Naive thymus-derived CD4-positive, alpha-beta T cell (primary cell): ENCODE measurements around the gene CAMK1D. TPM values are rescaled to one million over a fixed set of nuclear protein-coding genes. Genes with fewer than 3 reads are reported as not detected.
"Not testable (repeated sequence)": the region's sequence is repeated elsewhere in the genome, so short reads cannot be mapped to it uniquely, and the experiment has no call there.

Experiments used
- ATAC-seq: fragments of 150-1000 bp; cut with Tn5 transposase; 2 replicates; pipeline ENCODE4 v1.10.0; 2021; ENCODE audit warnings: mild to moderate bottlenecking, moderate library complexity
- CTCF ChIA-PET: fragments of 350-600 bp; sonication (Branson Sonifier 250); formaldehyde crosslinking; loops from one replicate; lab custom pipeline; 2021; ENCODE audit warnings: antibody characterized with exemption; lab: Charles Lee
- POLR2A ChIA-PET: fragments of 350-600 bp; sonication (Branson Sonifier 250); formaldehyde crosslinking; loops from one replicate; lab custom pipeline; 2021; ENCODE audit warnings: antibody characterized with exemption, inconsistent platforms; lab: Charles Lee
- DNase-seq, 9 donors: peaks; one replicate each; pipeline versions ENCODE4 v3.0.0 to v3.0.0-alpha.2; 2020 to 2022; ENCODE audit warnings: mixed read lengths in 1 of 9
- H3K27ac ChIP-seq: one replicate; pipeline ENCODE4 v1.7.0; 2013; ENCODE audit warnings: mild to moderate bottlenecking, low read depth, low read length, moderate library complexity
- H3K27me3 ChIP-seq, 2 donors: one replicate each; pipeline ENCODE4 v1.7.0; 2013; ENCODE audit warnings: low read length in 2 of 2, mild to moderate bottlenecking in 2 of 2, moderate library complexity in 2 of 2; ENCODE audit not compliant: control insufficient read depth in 2 of 2, insufficient read depth in 2 of 2
- H3K36me3 ChIP-seq, 3 experiments: 1 replicate in 2 of 3; 2 replicates in 1 of 3; pipeline ENCODE4 v1.7.0; 2013; ENCODE audit warnings: low read length in 3 of 3, mild to moderate bottlenecking in 3 of 3, moderate library complexity in 1 of 3; ENCODE audit not compliant: insufficient read depth in 3 of 3, control insufficient read depth in 2 of 3
- H3K4me1 ChIP-seq, 2 donors: one replicate each; pipeline ENCODE4 v1.7.0; 2013; ENCODE audit warnings: low read length in 2 of 2, mild to moderate bottlenecking in 2 of 2, moderate library complexity in 1 of 2; ENCODE audit not compliant: control insufficient read depth in 2 of 2, insufficient read depth in 2 of 2
- H3K4me3 ChIP-seq: 2 replicates; pipeline ENCODE4 v1.7.0; 2013; ENCODE audit warnings: mild to moderate bottlenecking, low read length
- H3K9me3 ChIP-seq, 3 experiments: 1 replicate in 2 of 3; 2 replicates in 1 of 3; pipeline ENCODE4 v1.7.0; 2013; ENCODE audit warnings: low read length in 3 of 3; ENCODE audit not compliant: control insufficient read depth in 2 of 3
- H3K27ac Mint-ChIP-seq, 9 donors: one replicate each; pipeline ENCODE4 v1.8.0; 2020 to 2022; ENCODE audit warnings: mixed read lengths in 9 of 9, mild to moderate bottlenecking in 8 of 9, moderate library complexity in 5 of 9, inconsistent platforms in 2 of 9
- H3K27me3 Mint-ChIP-seq, 5 donors: one replicate each; pipeline ENCODE4 v1.8.0; 2021 to 2022; ENCODE audit warnings: mixed read lengths in 5 of 5, mild to moderate bottlenecking in 1 of 5
- H3K36me3 Mint-ChIP-seq, 5 donors: one replicate each; pipeline ENCODE4 v1.8.0; 2020 to 2022; ENCODE audit warnings: mixed read lengths in 5 of 5, mild to moderate bottlenecking in 3 of 5, inconsistent platforms in 1 of 5
- H3K4me1 Mint-ChIP-seq, 7 donors: one replicate each; pipeline ENCODE4 v1.8.0; 2020 to 2022; ENCODE audit warnings: mixed read lengths in 7 of 7, mild to moderate bottlenecking in 3 of 7, inconsistent platforms in 1 of 7
- H3K4me3 Mint-ChIP-seq, 10 donors: one replicate each; pipeline ENCODE4 v1.8.0; 2020 to 2022; ENCODE audit warnings: mild to moderate bottlenecking in 10 of 10, mixed read lengths in 10 of 10, moderate library complexity in 6 of 10, inconsistent platforms in 2 of 10
- H3K9me3 Mint-ChIP-seq, 11 donors: one replicate each; pipeline ENCODE4 v1.8.0; 2020 to 2022; ENCODE audit warnings: mixed read lengths in 11 of 11, mild to moderate bottlenecking in 4 of 11, inconsistent platforms in 1 of 11, moderate library complexity in 1 of 11
- intact Hi-C, 2 donors: fragments of 100-400 bp; cut with micrococcal nuclease; formaldehyde crosslinking; loops; one replicate each; pipeline ENCODE4 v1.15.1; 2023
- polyA plus RNA-seq, 2 donors: library from polyadenylated mRNA; unstranded; fragments of 300-500 nt; fragmentation: Illumina TruSeq; gene quantifications; one replicate each; pipeline ENCODE4 v1.2.3, GENCODE V29; 2021
- total RNA-seq, 6 experiments: library from RNA in 5 of 6; stranded (reverse) in 5 of 6; gene quantifications; 1 replicate in 5 of 6; 2 replicates in 1 of 6; pipeline ENCODE4 v1.2.3 and lab custom pipeline; 2021 to 2026

CAMK1D gene
- total and polyA plus RNA-seq, 7 experiments from 2014 or later = 12.5 to 43.2 (median 18.6) TPM

- H3K4me3 Mint-ChIP-seq, H3K4me1 ChIP-seq, H3K36me3 Mint-ChIP-seq, H3K27me3 ChIP-seq, DNase-seq, H3K4me3 ChIP-seq, H3K27me3 Mint-ChIP-seq, H3K27ac ChIP-seq, ATAC-seq, H3K9me3 Mint-ChIP-seq, POLR2A ChIA-PET, H3K9me3 ChIP-seq, H3K36me3 ChIP-seq: not testable (repeated sequence)
- H3K27ac Mint-ChIP-seq = peak overlapping the region in 1 of 9 donors; percentile 32
- H3K4me1 Mint-ChIP-seq = peaks cover 5 to 36% (median 19%) of the 10 kb centered on the region in 7 donors
- CTCF ChIA-PET = interaction anchor here (0.6 kb wide), 1 partner anchor 397 kb away, joined by 3 read pairs; no protein-coding TSS in a partner anchor
- intact Hi-C loops = loop anchor here in 1 of 2 donors (10.0 kb wide), 1 partner anchor 1801 kb away; no protein-coding TSS in a partner anchor
Observed at GRCh38 chr10:12725580-12725888, 376.2 kb downstream of the CAMK1D start.

GRCh38 chr10:12726971-12727831 is 377.9 kb downstream of the CAMK1D start:
- intact Hi-C loops = loop anchor here in 1 of 2 donors (1.0 to 10.0 kb wide), 2 partner anchors 16 to 1802 kb away; no protein-coding TSS in a partner anchor
- H3K27ac ChIP-seq = no peak overlapping the region
- Mint-ChIP-seq H3K9me3 (peaks cover 0 to 2% (median 0%) of the 10 kb centered on the region in 11 donors), H3K4me1 (peaks cover 5 to 36% (median 19%) of the 10 kb centered on the region in 7 donors), H3K36me3 (peaks cover 0 to 9% (median 0%) of the 10 kb centered on the region in 5 donors), H3K4me3 (no peak overlapping the region), H3K27ac (peak overlapping the region in 2 of 9 donors; percentile 15 to 19), H3K27me3 (no peaks in the 10 kb centered on the region)
- no peaks in the 10 kb centered on the region for H3K9me3 ChIP-seq
- DNase-seq = peak in 1 of 9 donors; percentile 26
- POLR2A ChIA-PET = no interaction called here
- H3K27me3 ChIP-seq = no peaks in the 10 kb centered on the region
- H3K4me3 ChIP-seq = no peak overlapping the region
- CTCF ChIA-PET = interaction anchor here (0.7 kb wide), 1 partner anchor 19 kb away, joined by 3 read pairs; no protein-coding TSS in a partner anchor
- ATAC-seq = peak; percentile 34
- no peaks in the 10 kb centered on the region for H3K36me3 ChIP-seq
- peaks cover 0 to 6% of the 10 kb centered on the region in 2 donors for H3K4me1 ChIP-seq

DNA sequence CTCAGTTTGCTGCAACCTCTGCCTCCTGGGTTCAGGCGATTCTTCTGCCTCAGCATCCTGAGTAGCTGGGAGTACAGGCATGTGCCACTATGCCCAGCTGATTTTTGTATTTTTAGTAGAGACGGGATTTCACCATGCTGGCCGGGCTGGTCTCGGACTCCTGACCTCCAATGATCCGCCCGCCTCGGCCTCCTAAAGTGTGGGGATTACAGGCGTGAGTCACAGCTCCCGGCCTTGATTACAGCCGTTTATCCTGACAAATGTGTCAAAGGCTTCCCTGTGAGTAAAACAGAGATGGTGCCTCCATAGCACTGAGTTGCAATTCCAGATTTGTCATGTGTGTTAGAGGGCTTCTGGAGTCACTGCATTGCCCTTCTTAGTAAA is 378.5 kb downstream of the CAMK1D start:
- peaks cover 0 to 9% (median 0%) of the 10 kb centered on the region in 5 donors for H3K36me3 Mint-ChIP-seq
- no peak for DNase-seq
- Histone ChIP-seq H3K36me3 (no peaks in the 10 kb centered on the region), H3K27me3 (no peaks in the 10 kb centered on the region), H3K27ac (no peak overlapping the region), H3K4me1 (peaks cover 0 to 6% of the 10 kb centered on the region in 2 donors), H3K9me3 (no peaks in the 10 kb centered on the region), H3K4me3 (no peak overlapping the region)
- ATAC-seq = no peak
- H3K27me3 Mint-ChIP-seq = no peaks in the 10 kb centered on the region
- H3K4me3 Mint-ChIP-seq = no peak overlapping the region
- no peak overlapping the region for H3K27ac Mint-ChIP-seq
- CTCF ChIA-PET = interaction anchor here (0.7 kb wide), 1 partner anchor 19 kb away, joined by 3 read pairs; no protein-coding TSS in a partner anchor
- H3K4me1 Mint-ChIP-seq = peaks cover 5 to 31% (median 15%) of the 10 kb centered on the region in 7 donors
- peaks cover 0 to under 1% (median 0%) of the 10 kb centered on the region in 11 donors for H3K9me3 Mint-ChIP-seq
- intact Hi-C loops = loop anchor here in 1 of 2 donors (1.0 to 10.0 kb wide), 2 partner anchors 17 to 1803 kb away; no protein-coding TSS in a partner anchor
- POLR2A ChIA-PET = no interaction called here

DNA sequence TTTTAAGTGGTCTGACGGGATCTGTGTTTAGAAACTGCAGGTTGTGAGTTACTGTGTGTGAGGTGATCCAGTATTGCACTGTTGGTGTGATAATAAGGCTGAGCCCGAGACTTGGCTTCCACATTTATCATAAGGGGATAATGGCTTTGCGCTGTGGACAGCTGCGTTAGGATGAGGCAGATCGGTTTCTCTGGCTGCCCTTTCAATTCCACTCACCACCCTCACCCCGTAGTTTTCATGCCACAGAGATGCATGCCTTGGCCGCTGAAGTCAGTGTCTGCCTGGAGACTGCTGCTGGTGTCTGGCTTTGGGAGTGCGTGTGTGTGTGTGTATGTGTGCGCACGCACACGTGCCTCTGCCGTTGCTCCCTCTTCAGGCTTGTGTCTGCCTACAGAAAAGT is 379.1 kb downstream of the CAMK1D start:
- no peaks in the 10 kb centered on the region for H3K36me3 ChIP-seq
- H3K4me1 ChIP-seq = peaks cover 0 to 6% of the 10 kb centered on the region in 2 donors
- no peak for ATAC-seq
- intact Hi-C loops = loop anchor here in 1 of 2 donors (10.0 kb wide), 1 partner anchor 1804 kb away; no protein-coding TSS in a partner anchor
- DNase-seq = no peak
- CTCF ChIA-PET = no interaction called here
- H3K27me3 ChIP-seq = no peaks in the 10 kb centered on the region
- Mint-ChIP-seq H3K36me3 (peaks cover 0 to 13% (median 5%) of the 10 kb centered on the region in 5 donors), H3K4me3 (no peak overlapping the region), H3K27me3 (no peaks in the 10 kb centered on the region), H3K4me1 (peaks cover 5 to 26% (median 14%) of the 10 kb centered on the region in 7 donors), H3K9me3 (no peaks in the 10 kb centered on the region), H3K27ac (no peak overlapping the region)
- no peak overlapping the region for H3K27ac ChIP-seq
- no peaks in the 10 kb centered on the region for H3K9me3 ChIP-seq
- no peak overlapping the region for H3K4me3 ChIP-seq
- POLR2A ChIA-PET = no interaction called here

GRCh38 chr10:12729885-12730284 is 380.5 kb downstream of the CAMK1D start:
- H3K9me3 Mint-ChIP-seq = no peaks in the 10 kb centered on the region
- no peaks in the 10 kb centered on the region for H3K27me3 Mint-ChIP-seq
- ATAC-seq (no peak), DNase-seq (no peak)
- Histone ChIP-seq H3K9me3 (no peaks in the 10 kb centered on the region), H3K27me3 (no peaks in the 10 kb centered on the region), H3K27ac (no peak overlapping the region), H3K36me3 (no peaks in the 10 kb centered on the region), H3K4me1 (peaks cover 0 to 6% of the 10 kb centered on the region in 2 donors), H3K4me3 (no peak overlapping the region)
- ChIA-PET POLR2A (no interaction called here), CTCF (no interaction called here)
- H3K4me3 Mint-ChIP-seq = no peak overlapping the region
- H3K36me3 Mint-ChIP-seq = peaks cover 0 to 18% (median 10%) of the 10 kb centered on the region in 5 donors
- intact Hi-C loops = loop anchor here in 1 of 2 donors (10.0 kb wide), 1 partner anchor 1805 kb away; no protein-coding TSS in a partner anchor
- H3K4me1 Mint-ChIP-seq = peaks cover 2 to 16% (median 7%) of the 10 kb centered on the region in 7 donors
- H3K27ac Mint-ChIP-seq = no peak overlapping the region

DNA sequence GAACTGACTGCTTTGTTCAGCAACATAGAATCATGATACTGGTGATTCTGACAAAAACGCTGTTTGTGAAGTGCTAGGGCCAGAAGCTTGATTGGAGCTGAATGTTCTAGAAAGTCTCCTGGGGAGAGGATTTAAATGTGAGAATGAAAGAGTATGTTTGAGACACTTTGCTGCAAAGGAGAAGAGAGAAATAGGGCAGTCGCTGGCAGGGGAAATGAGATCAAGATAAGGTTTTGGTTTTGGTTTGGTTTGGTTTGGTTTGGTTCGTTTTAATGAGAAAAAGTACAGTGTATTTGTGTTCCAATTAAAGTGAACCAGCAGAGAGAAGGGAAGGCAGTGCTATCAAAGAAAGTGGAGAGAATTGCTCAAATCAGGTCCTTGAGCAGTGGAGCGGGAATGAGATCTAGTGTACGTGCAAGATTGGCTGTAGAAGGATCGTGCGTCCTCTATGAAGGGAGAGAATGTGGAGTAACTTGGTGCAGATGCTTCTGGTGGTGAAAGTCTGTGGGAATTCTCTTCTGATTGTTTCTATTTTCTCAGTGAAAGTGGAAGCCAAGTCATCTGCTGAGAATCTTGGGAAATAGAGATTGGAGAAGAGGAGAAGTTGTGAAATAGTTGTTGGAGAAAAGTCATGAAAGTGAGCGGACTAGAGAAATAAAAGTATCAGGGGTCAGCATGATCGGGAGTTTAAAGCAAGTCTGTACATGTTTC is 381.6 kb downstream of the CAMK1D start:
- Histone ChIP-seq H3K27ac (no peak overlapping the region), H3K36me3 (no peaks in the 10 kb centered on the region), H3K4me1 (peaks cover 0 to 6% of the 10 kb centered on the region in 2 donors), H3K27me3 (no peaks in the 10 kb centered on the region), H3K4me3 (no peak overlapping the region), H3K9me3 (no peaks in the 10 kb centered on the region)
- POLR2A ChIA-PET = no interaction called here
- H3K27me3 Mint-ChIP-seq = no peaks in the 10 kb centered on the region
- H3K4me1 Mint-ChIP-seq = peaks cover 0 to 10% (median 6%) of the 10 kb centered on the region in 7 donors
- H3K9me3 Mint-ChIP-seq = no peaks in the 10 kb centered on the region
- DNase-seq (no peak), ATAC-seq (no peak)
- intact Hi-C loops = no loop called here
- no peak overlapping the region for H3K27ac Mint-ChIP-seq
- CTCF ChIA-PET = no interaction called here
- peaks cover 0 to 20% (median 10%) of the 10 kb centered on the region in 5 donors for H3K36me3 Mint-ChIP-seq
- no peak overlapping the region for H3K4me3 Mint-ChIP-seq
